H9 (cell line): ENCODE measurements around the gene ANO2. TPM values are rescaled to one million over a fixed set of nuclear protein-coding genes. Genes with fewer than 3 reads are reported as not detected.

Source experiments
- DNase-seq: peaks from one replicate; pipeline ENCODE4 v3.0.0-alpha.2; 2017
- H2AFZ ChIP-seq: one replicate; pipeline ENCODE4 v1.6.1; 2013; ENCODE audit warnings: mild to moderate bottlenecking, low read length, control low read depth, moderate library complexity
- H2AK5ac ChIP-seq: 2 replicates; pipeline ENCODE4 v1.6.1; 2013; ENCODE audit warnings: low read length, control low read depth, mixed read lengths; ENCODE audit not compliant: insufficient read length
- H2BK120ac ChIP-seq: one replicate; pipeline ENCODE4 v1.6.1; 2013; ENCODE audit warnings: low read depth, mild to moderate bottlenecking, low read length, control low read depth, inconsistent platforms; ENCODE audit not compliant: poor library complexity, severe bottlenecking
- H2BK12ac ChIP-seq: 2 replicates; pipeline ENCODE4 v1.6.1; 2013; ENCODE audit warnings: low read length, control low read depth, mixed read lengths, low read depth; ENCODE audit not compliant: insufficient read length
- H2BK15ac ChIP-seq: 2 replicates; pipeline ENCODE4 v1.6.1; 2013; ENCODE audit warnings: low read depth, low read length, control low read depth
- H2BK20ac ChIP-seq: one replicate; pipeline ENCODE4 v1.6.1; 2013; ENCODE audit warnings: low read depth, mild to moderate bottlenecking, low read length, control low read depth, inconsistent platforms; ENCODE audit not compliant: poor library complexity, severe bottlenecking
- H2BK5ac ChIP-seq: 2 replicates; pipeline ENCODE4 v1.6.1; 2013; ENCODE audit warnings: low read length, control low read depth, mixed read lengths; ENCODE audit not compliant: insufficient read length
- H3K14ac ChIP-seq: 2 replicates; pipeline ENCODE4 v1.6.1; 2013; ENCODE audit warnings: low read length, control low read depth; ENCODE audit not compliant: insufficient read depth
- H3K18ac ChIP-seq: 2 replicates; pipeline ENCODE4 v1.6.1; 2013; ENCODE audit warnings: low read depth, mild to moderate bottlenecking, mixed read lengths, low read length, control low read depth; ENCODE audit not compliant: insufficient read length
- H3K23ac ChIP-seq: 2 replicates; pipeline ENCODE4 v1.6.1; 2013; ENCODE audit warnings: low read length, control low read depth, mixed read lengths, low read depth; ENCODE audit not compliant: insufficient read length
- H3K23me2 ChIP-seq: 2 replicates; pipeline ENCODE4 v1.6.1; 2013; ENCODE audit warnings: low read depth, mild to moderate bottlenecking, mixed read lengths, low read length, control low read depth; ENCODE audit not compliant: insufficient read length, poor library complexity, severe bottlenecking
- H3K27ac ChIP-seq: 2 replicates; pipeline ENCODE4 v1.5.1; 2013; ENCODE audit warnings: low read length, control low read depth, mixed read lengths, low read depth; ENCODE audit not compliant: insufficient read length
- H3K27me3 ChIP-seq: 2 replicates; pipeline ENCODE4 v1.6.1; 2013; ENCODE audit warnings: low read length, control low read depth, inconsistent platforms; ENCODE audit not compliant: insufficient read depth
- H3K4ac ChIP-seq: 2 replicates; pipeline ENCODE4 v1.6.1; 2013; ENCODE audit warnings: low read depth, mild to moderate bottlenecking, control low read depth, inconsistent platforms, low read length, moderate library complexity
- H3K4me1 ChIP-seq: 2 replicates; pipeline ENCODE4 v1.6.1; 2013; ENCODE audit warnings: low read length, control low read depth, inconsistent platforms; ENCODE audit not compliant: insufficient read depth
- H3K4me2 ChIP-seq: 2 replicates; pipeline ENCODE4 v1.6.1; 2013; ENCODE audit warnings: low read length, control low read depth, mixed read lengths; ENCODE audit not compliant: insufficient read length, insufficient read depth
- H3K56ac ChIP-seq: 2 replicates; pipeline ENCODE4 v1.6.1; 2013; ENCODE audit warnings: low read depth, mild to moderate bottlenecking, mixed read lengths, low read length, control low read depth; ENCODE audit not compliant: insufficient read length
- H3K79me1 ChIP-seq: 2 replicates; pipeline ENCODE4 v1.6.1; 2013; ENCODE audit warnings: low read depth, mild to moderate bottlenecking, moderate library complexity, low read length, control low read depth, inconsistent platforms; ENCODE audit not compliant: insufficient read depth, poor library complexity, severe bottlenecking
- H3K79me2 ChIP-seq: 2 replicates; pipeline ENCODE4 v1.6.1; 2013; ENCODE audit warnings: low read length, control low read depth, inconsistent platforms; ENCODE audit not compliant: insufficient read depth
- H3K9ac ChIP-seq: 2 replicates; pipeline ENCODE4 v1.6.1; 2013; ENCODE audit warnings: low read length, control low read depth, mixed read lengths; ENCODE audit not compliant: insufficient read length; ENCODE audit errors: extremely low read depth
- H3K9me3 ChIP-seq: one replicate; pipeline ENCODE4 v1.6.1; 2013; ENCODE audit warnings: low read depth, low read length, inconsistent platforms; ENCODE audit not compliant: control insufficient read depth
- H3T11ph ChIP-seq: one replicate; pipeline ENCODE4 v1.6.1; 2013; ENCODE audit warnings: mild to moderate bottlenecking, low read length, control low read depth, inconsistent platforms
- H4K20me1 ChIP-seq: one replicate; pipeline ENCODE4 v1.6.1; 2013; ENCODE audit not compliant: control insufficient read depth, insufficient read length, insufficient read depth
- H4K5ac ChIP-seq: 2 replicates; pipeline ENCODE4 v1.6.1; 2013; ENCODE audit warnings: low read depth, mild to moderate bottlenecking, mixed read lengths, low read length, control low read depth; ENCODE audit not compliant: insufficient read length
- H4K8ac ChIP-seq: replicated peaks from 2 replicates; pipeline ENCODE4 v1.6.1; 2013; ENCODE audit warnings: low read length, control low read depth, mixed read lengths, low read depth; ENCODE audit not compliant: insufficient read length
- H4K91ac ChIP-seq: 2 replicates; pipeline ENCODE4 v1.6.1; 2013; ENCODE audit warnings: low read depth, mild to moderate bottlenecking, moderate library complexity, mixed read lengths, low read length, control low read depth; ENCODE audit not compliant: insufficient read length
- H3K27ac Mint-ChIP-seq, 3 experiments: 2 replicates in 2 of 3; 3 replicates in 1 of 3; pipeline ENCODE4 v1.8.0; 2020 to 2021; ENCODE audit warnings: mixed read lengths in 3 of 3, mild to moderate bottlenecking in 1 of 3, moderate library complexity in 1 of 3
- H3K27me3 Mint-ChIP-seq: 2 replicates; pipeline ENCODE4 v1.8.0; 2021; ENCODE audit warnings: low read depth, mild to moderate bottlenecking, moderate library complexity, mixed read lengths
- H3K36me3 Mint-ChIP-seq, 3 experiments: 2 replicates in 2 of 3; 3 replicates in 1 of 3; pipeline ENCODE4 v1.8.0; 2020 to 2021; ENCODE audit warnings: low read depth in 3 of 3, mixed read lengths in 3 of 3; ENCODE audit not compliant: insufficient read depth in 1 of 3
- H3K4me1 Mint-ChIP-seq, 2 experiments: 2 replicates each; pipeline ENCODE4 v1.8.0; 2020; ENCODE audit warnings: mixed read lengths in 2 of 2
- H3K4me3 Mint-ChIP-seq, 2 experiments: 2 replicates in 1 of 2; 3 replicates in 1 of 2; pipeline ENCODE4 v1.8.0; 2020 to 2021; ENCODE audit warnings: mild to moderate bottlenecking in 2 of 2, mixed read lengths in 2 of 2, moderate library complexity in 1 of 2
- H3K9me3 Mint-ChIP-seq, 2 experiments: 2 replicates in 1 of 2; 3 replicates in 1 of 2; pipeline ENCODE4 v1.8.0; 2020; ENCODE audit warnings: mild to moderate bottlenecking in 2 of 2, mixed read lengths in 2 of 2, moderate library complexity in 1 of 2
- WGBS: extraction: QIAGEN DNeasy Blood & Tissue Kit; methylation state at CpG from one replicate; pipeline ENCODE4 v1.1.7; 2013; ENCODE audit warnings: missing lambda C conversion rate, low lambda C conversion rate, mixed read lengths; ENCODE audit not compliant: insufficient read length; ENCODE audit errors: extremely low coverage; 5-methylcytosine and 5-hydroxymethylcytosine counted together
- total RNA-seq: library from RNA; stranded (reverse); gene quantifications from 2 replicates; pipeline ENCODE4 v1.2.1, GENCODE V29; 2021
- TF ChIP-seq, protein P1 (sequence below): fragments of 200-600 bp; sonication (generic); conservative IDR thresholded peaks from 3 replicates; pipeline ENCODE4 v1.8.0; 2021; ENCODE audit warnings: antibody characterized with exemption, mild to moderate bottlenecking

The ANO2 gene
- total RNA-seq, 1 experiment from 2014 or later: 3.8 TPM

DNA sequence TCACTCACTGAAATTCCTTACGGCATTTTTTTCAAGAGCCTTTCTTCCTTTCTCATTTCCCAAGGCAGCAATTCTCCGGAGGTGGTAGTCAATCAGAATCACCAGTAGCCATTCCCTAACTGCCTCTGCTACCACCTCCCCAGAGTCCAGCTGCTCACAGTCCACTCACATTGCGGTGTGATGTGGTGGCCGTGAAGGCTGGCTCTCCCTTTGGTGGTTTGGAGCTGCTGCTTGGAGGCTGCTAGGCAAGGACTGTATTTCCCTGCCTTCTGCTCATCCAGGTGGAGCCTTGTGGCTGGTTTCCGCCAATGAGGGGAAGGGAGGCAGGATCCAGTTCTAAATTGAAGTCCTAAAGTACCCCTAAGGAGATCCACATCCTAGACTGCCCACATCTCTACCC lies 222.0 kb downstream of the ANO2 start:
- Histone ChIP-seq H2BK5ac (no peak overlapping the region), H3K79me1 (no peaks in the 10 kb centered on the region), H3K23ac (no peak overlapping the region), H2BK12ac (no peak overlapping the region), H4K5ac (no peak overlapping the region), H2AK5ac (no peak overlapping the region), H3K4ac (no peak overlapping the region), H3K79me2 (no peaks in the 10 kb centered on the region), H3K4me1 (no peaks in the 10 kb centered on the region), H3K9ac (no peak overlapping the region), H3K27me3 (no peaks in the 10 kb centered on the region), H4K20me1 (no peaks in the 10 kb centered on the region), H3K23me2 (no peaks in the 10 kb centered on the region), H3K56ac (no peak overlapping the region), H3K14ac (no peak overlapping the region), H2BK20ac (no peak overlapping the region), H3T11ph (no peak overlapping the region), H2BK15ac (no peak overlapping the region), H3K27ac (no peak overlapping the region), H3K9me3 (no peaks in the 10 kb centered on the region), H4K8ac (no peak overlapping the region), H2BK120ac (no peak overlapping the region), H2AFZ (no peak overlapping the region), H3K18ac (no peak overlapping the region), H4K91ac (no peak overlapping the region), H3K4me2 (no peak overlapping the region)
- no CpG with 5 or more reads among the region's 5 CpGs for WGBS
- peaks cover 3% of the 10 kb centered on the region for H3K27me3 Mint-ChIP-seq
- peak; percentile 31 for DNase-seq
- H3K27ac Mint-ChIP-seq: peak overlapping the region in 1 of 3 experiments; percentile 49; a peak in 1 of 7 replicates
- no peak overlapping the region for H3K4me3 Mint-ChIP-seq
- H3K36me3 Mint-ChIP-seq: no peaks in the 10 kb centered on the region
- peaks cover 9% of the 10 kb centered on the region in 2 experiments; a peak in 3 of 4 replicates for H3K4me1 Mint-ChIP-seq
- TF ChIP-seq, protein P1, sequence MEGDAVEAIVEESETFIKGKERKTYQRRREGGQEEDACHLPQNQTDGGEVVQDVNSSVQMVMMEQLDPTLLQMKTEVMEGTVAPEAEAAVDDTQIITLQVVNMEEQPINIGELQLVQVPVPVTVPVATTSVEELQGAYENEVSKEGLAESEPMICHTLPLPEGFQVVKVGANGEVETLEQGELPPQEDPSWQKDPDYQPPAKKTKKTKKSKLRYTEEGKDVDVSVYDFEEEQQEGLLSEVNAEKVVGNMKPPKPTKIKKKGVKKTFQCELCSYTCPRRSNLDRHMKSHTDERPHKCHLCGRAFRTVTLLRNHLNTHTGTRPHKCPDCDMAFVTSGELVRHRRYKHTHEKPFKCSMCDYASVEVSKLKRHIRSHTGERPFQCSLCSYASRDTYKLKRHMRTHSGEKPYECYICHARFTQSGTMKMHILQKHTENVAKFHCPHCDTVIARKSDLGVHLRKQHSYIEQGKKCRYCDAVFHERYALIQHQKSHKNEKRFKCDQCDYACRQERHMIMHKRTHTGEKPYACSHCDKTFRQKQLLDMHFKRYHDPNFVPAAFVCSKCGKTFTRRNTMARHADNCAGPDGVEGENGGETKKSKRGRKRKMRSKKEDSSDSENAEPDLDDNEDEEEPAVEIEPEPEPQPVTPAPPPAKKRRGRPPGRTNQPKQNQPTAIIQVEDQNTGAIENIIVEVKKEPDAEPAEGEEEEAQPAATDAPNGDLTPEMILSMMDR: no peak
- no peaks in the 10 kb centered on the region for H3K9me3 Mint-ChIP-seq
